HL-60 (cell line): ENCODE results near the gene SPATA32.

ENCODE experiments used
- GABPA ChIP-seq: IDR thresholded peaks from 2 replicates; pipeline ENCODE4 v1.6.1; 2012; ENCODE audit warnings: low read depth
- POLR2AphosphoS5 ChIP-seq: IDR thresholded peaks from 2 replicates; pipeline ENCODE4 v1.6.1; 2012; ENCODE audit warnings: low read depth
- SPI1 ChIP-seq: IDR thresholded peaks from 2 replicates; pipeline ENCODE4 v1.6.1; 2012; ENCODE audit warnings: low read depth, mild to moderate bottlenecking, borderline replicate concordance
- TF ChIP-seq, protein P1 (sequence below): IDR thresholded peaks from one replicate; pipeline ENCODE4 v1.5.1; 2011; ENCODE audit warnings: low read length, control low read depth, inconsistent platforms; ENCODE audit not compliant: insufficient read depth

DNA sequence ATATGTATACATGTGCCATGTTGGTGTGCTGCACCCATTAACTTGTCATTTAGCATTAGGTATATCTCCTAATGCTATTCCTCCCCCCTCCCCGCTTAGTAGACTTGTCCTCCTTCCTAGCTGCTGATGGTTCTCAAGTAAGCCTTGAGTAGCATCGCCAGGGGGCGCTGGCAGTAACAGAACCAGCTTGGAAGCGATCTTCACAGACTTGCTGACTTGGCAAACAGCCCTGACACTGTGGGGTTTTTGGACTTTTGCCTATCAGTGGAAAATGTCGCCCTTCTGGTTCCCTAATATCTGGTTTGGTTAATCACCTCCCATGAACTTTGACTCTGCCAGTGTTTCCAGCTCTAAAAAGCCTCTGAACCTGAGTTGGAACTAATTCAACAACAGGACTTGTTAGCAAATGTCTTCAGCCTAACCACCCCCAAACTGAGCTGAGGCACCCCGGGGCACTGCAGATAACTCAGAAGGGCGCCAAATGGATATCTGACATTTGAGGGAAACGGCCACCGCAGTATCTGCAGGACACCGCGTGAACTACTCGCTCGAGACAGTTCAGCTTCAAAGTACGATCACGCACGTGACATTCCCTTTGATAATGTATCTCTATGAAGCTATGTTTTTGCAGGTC is 15.4 kb upstream of the SPATA32 start:
- TF ChIP-seq, protein P1, sequence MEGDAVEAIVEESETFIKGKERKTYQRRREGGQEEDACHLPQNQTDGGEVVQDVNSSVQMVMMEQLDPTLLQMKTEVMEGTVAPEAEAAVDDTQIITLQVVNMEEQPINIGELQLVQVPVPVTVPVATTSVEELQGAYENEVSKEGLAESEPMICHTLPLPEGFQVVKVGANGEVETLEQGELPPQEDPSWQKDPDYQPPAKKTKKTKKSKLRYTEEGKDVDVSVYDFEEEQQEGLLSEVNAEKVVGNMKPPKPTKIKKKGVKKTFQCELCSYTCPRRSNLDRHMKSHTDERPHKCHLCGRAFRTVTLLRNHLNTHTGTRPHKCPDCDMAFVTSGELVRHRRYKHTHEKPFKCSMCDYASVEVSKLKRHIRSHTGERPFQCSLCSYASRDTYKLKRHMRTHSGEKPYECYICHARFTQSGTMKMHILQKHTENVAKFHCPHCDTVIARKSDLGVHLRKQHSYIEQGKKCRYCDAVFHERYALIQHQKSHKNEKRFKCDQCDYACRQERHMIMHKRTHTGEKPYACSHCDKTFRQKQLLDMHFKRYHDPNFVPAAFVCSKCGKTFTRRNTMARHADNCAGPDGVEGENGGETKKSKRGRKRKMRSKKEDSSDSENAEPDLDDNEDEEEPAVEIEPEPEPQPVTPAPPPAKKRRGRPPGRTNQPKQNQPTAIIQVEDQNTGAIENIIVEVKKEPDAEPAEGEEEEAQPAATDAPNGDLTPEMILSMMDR: peak; percentile 78
- TF ChIP-seq POLR2AphosphoS5: no peak
- no peak for TF ChIP-seq SPI1
- no peak for TF ChIP-seq GABPA
